CD4-positive, alpha-beta T cell (primary cell): ENCODE data around the gene RASD2. TPM values are rescaled to one million over a fixed set of nuclear protein-coding genes. Genes with fewer than 3 reads are reported as not detected.

Experiments used
- ATAC-seq: fragments of 200-7000 bp; cut with Tn5 transposase; one replicate; pipeline ENCODE4 v1.10.0; 2022; ENCODE audit warnings: mild to moderate bottlenecking; ENCODE audit not compliant: poor library complexity
- CTCF ChIA-PET: fragments of 350-600 bp; sonication (Branson Sonifier 250); formaldehyde crosslinking; loops from one replicate; lab custom pipeline; 2021; ENCODE audit warnings: antibody characterized with exemption, inconsistent platforms; lab: Charles Lee
- POLR2A ChIA-PET: fragments of 350-600 bp; sonication (Branson Sonifier 250); formaldehyde crosslinking; loops from one replicate; lab custom pipeline; 2021; ENCODE audit warnings: antibody characterized with exemption, inconsistent platforms; lab: Charles Lee
- DNase-seq, 14 experiments: peaks; one replicate each; pipeline ENCODE4 v3.0.0-alpha.2; 2013 to 2020; ENCODE audit warnings: mixed read lengths in 2 of 14
- H3K27ac ChIP-seq, 2 donors: one replicate each; pipeline versions ENCODE4 v1.5.1 to v1.7.0; 2013; ENCODE audit warnings: low read length in 2 of 2, low read depth in 1 of 2, mild to moderate bottlenecking in 1 of 2
- H3K27me3 ChIP-seq, 2 experiments: 1 replicate in 1 of 2; 2 replicates in 1 of 2; pipeline versions ENCODE4 v1.6.1 to v1.7.0; 2013; ENCODE audit warnings: low read length in 2 of 2, control low read depth in 1 of 2, mild to moderate bottlenecking in 1 of 2, moderate library complexity in 1 of 2; ENCODE audit not compliant: insufficient read depth in 2 of 2, control insufficient read depth in 1 of 2
- H3K36me3 ChIP-seq: one replicate; pipeline ENCODE4 v1.6.1; 2013; ENCODE audit warnings: low read length, control low read depth; ENCODE audit not compliant: insufficient read depth
- H3K4me1 ChIP-seq: one replicate; pipeline ENCODE4 v1.6.1; 2013; ENCODE audit warnings: low read length, control low read depth; ENCODE audit not compliant: insufficient read depth
- H3K4me3 ChIP-seq: one replicate; pipeline ENCODE4 v1.5.1; 2013; ENCODE audit warnings: mild to moderate bottlenecking, low read length, moderate library complexity
- H3K9me3 ChIP-seq, 2 experiments: 1 replicate in 1 of 2; 2 replicates in 1 of 2; pipeline versions ENCODE4 v1.6.1 to v1.7.0; 2013; ENCODE audit warnings: low read length in 2 of 2, mild to moderate bottlenecking in 2 of 2, control low read depth in 1 of 2, moderate library complexity in 1 of 2; ENCODE audit not compliant: control insufficient read depth in 1 of 2, insufficient read depth in 1 of 2
- H3K27ac Mint-ChIP-seq: one replicate; pipeline ENCODE4 v1.8.0; 2020; ENCODE audit warnings: mixed read lengths
- H3K27me3 Mint-ChIP-seq: one replicate; pipeline ENCODE4 v1.8.0; 2021; ENCODE audit warnings: mixed read lengths
- H3K36me3 Mint-ChIP-seq: one replicate; pipeline ENCODE4 v1.8.0; 2021; ENCODE audit warnings: low read depth, mixed read lengths
- H3K4me1 Mint-ChIP-seq: one replicate; pipeline ENCODE4 v1.8.0; 2021; ENCODE audit warnings: low read depth, mixed read lengths
- H3K4me3 Mint-ChIP-seq: one replicate; pipeline ENCODE4 v1.8.0; 2020; ENCODE audit warnings: mild to moderate bottlenecking, mixed read lengths
- H3K9me3 Mint-ChIP-seq: one replicate; pipeline ENCODE4 v1.8.0; 2020; ENCODE audit warnings: mixed read lengths
- intact Hi-C, 2 experiments: fragments of 100-400 bp; cut with DNase I in 1 of 2; cut with micrococcal nuclease in 1 of 2; formaldehyde crosslinking; loops; one replicate each; pipeline versions ENCODE4 v1.15.1 to v1.9.0; 2023 to 2025; cut with DNase I, micrococcal nuclease
- total RNA-seq, 174 experiments: library from RNA in 2 of 174; stranded (reverse) in 2 of 174; gene quantifications; one replicate each; pipeline ENCODE4 v1.2.3 and lab custom pipeline; 2021 to 2026
- TF ChIP-seq, protein P1 (sequence below): fragments of 200-600 bp; IDR thresholded peaks from one replicate; pipeline ENCODE4 v1.8.0; 2022; ENCODE audit warnings: antibody characterized with exemption, mild to moderate bottlenecking

The RASD2 gene
- total RNA-seq, 2 experiments from 2014 or later, result 1.4 to 1.6 TPM

DNA sequence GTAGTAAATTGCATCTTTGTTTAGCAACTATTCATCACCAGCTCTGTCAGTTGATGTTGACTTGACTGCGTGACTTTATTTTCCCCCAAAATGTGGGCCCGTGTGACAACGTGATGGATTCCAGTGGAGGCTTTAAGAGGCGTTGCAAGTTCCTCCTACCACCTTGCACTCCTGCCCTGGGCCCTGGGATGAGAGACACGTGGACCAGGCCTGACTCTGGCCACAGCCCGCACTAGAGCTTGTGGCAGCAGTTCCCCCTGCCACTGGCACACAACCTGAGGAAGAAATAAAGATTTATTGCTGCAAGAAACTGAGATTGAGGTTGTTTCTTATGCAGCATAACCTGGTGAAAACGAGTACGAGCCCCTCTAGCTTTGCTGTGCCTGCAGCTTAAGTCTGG is 31.9 kb downstream of the RASD2 start:
- Histone ChIP-seq H3K27ac (no peak overlapping the region), H3K27me3 (no peaks in the 10 kb centered on the region), H3K4me1 (no peaks in the 10 kb centered on the region), H3K9me3 (no peaks in the 10 kb centered on the region), H3K4me3 (no peak overlapping the region), H3K36me3 (no peaks in the 10 kb centered on the region)
- no peaks in the 10 kb centered on the region for H3K4me1 Mint-ChIP-seq
- TF ChIP-seq, protein P1, sequence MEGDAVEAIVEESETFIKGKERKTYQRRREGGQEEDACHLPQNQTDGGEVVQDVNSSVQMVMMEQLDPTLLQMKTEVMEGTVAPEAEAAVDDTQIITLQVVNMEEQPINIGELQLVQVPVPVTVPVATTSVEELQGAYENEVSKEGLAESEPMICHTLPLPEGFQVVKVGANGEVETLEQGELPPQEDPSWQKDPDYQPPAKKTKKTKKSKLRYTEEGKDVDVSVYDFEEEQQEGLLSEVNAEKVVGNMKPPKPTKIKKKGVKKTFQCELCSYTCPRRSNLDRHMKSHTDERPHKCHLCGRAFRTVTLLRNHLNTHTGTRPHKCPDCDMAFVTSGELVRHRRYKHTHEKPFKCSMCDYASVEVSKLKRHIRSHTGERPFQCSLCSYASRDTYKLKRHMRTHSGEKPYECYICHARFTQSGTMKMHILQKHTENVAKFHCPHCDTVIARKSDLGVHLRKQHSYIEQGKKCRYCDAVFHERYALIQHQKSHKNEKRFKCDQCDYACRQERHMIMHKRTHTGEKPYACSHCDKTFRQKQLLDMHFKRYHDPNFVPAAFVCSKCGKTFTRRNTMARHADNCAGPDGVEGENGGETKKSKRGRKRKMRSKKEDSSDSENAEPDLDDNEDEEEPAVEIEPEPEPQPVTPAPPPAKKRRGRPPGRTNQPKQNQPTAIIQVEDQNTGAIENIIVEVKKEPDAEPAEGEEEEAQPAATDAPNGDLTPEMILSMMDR, result no peak
- DNase-seq, result no peak
- H3K9me3 Mint-ChIP-seq, result no peaks in the 10 kb centered on the region
- CTCF ChIA-PET, result no interaction called here
- no peaks in the 10 kb centered on the region for H3K36me3 Mint-ChIP-seq
- no peak overlapping the region for H3K27ac Mint-ChIP-seq
- no peaks in the 10 kb centered on the region for H3K27me3 Mint-ChIP-seq
- H3K4me3 Mint-ChIP-seq, result no peak overlapping the region
- no peak for ATAC-seq
- intact Hi-C loops, result no loop called here
- POLR2A ChIA-PET, result no interaction called here

DNA sequence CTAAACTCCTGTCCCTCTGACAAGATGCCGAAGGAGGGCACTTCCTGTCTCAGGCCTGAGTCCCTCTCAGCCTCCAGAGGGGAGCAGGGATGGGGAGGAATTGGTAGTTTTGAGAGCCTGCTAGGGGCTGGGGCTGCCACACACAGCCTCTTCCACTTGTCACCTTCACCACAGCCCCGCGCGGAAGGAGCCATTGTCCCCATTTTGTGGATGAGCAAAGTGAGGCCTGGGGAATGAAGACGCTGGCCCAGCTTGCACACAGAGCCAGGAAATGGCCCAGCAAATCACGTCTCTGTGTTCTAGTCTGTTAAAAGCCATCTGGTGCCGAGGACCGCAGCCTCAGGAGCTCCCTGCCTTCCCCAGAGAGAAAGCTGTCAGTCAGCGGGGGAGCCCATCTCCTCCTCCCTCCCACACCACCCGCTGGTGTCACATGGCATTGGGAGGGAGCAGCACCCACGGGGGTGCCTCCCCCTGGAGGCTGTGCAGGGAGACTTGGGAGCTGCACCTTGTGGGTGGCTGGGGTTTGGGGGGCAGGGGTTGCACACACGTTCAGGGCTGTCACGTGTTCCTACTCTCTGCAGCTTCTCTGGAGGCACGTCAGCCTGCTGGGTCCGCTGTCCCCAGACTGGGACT is 34.6 kb downstream of the RASD2 start:
- intact Hi-C loops, result no loop called here
- Mint-ChIP-seq H3K4me1 (no peaks in the 10 kb centered on the region), H3K36me3 (no peaks in the 10 kb centered on the region), H3K4me3 (no peak overlapping the region), H3K27ac (no peak overlapping the region), H3K27me3 (no peaks in the 10 kb centered on the region), H3K9me3 (no peaks in the 10 kb centered on the region)
- no peak for DNase-seq
- Histone ChIP-seq H3K36me3 (no peaks in the 10 kb centered on the region), H3K4me3 (no peak overlapping the region), H3K9me3 (no peaks in the 10 kb centered on the region), H3K4me1 (no peaks in the 10 kb centered on the region), H3K27ac (no peak overlapping the region), H3K27me3 (no peaks in the 10 kb centered on the region)
- TF ChIP-seq, protein P1, result no peak
- ChIA-PET CTCF (no interaction called here), POLR2A (no interaction called here)
- ATAC-seq, result no peak

DNA sequence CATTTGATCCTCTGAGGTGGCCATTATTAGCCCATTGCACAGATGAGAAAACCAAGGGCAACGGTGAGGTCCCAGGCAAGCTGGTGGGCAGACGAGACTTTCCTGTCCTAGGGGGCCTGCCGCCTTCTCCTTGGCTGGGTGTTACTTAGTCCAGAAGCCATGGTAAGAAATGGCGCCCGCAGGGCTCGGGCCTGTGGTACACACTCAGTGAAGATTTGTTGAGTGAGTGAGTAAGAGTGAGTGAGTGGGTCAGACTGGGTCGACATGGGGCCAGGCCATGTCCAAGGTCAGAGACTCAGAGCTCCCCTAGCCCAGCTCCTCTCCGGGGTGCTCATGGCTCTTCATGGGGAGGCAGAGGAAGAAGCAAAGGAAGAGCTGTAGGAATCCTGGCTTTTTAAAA is 36.0 kb downstream of the RASD2 start:
- Mint-ChIP-seq H3K4me1 (no peaks in the 10 kb centered on the region), H3K9me3 (no peaks in the 10 kb centered on the region), H3K27me3 (no peaks in the 10 kb centered on the region), H3K4me3 (no peak overlapping the region), H3K36me3 (no peaks in the 10 kb centered on the region), H3K27ac (no peak overlapping the region)
- no peaks in the 10 kb centered on the region for H3K27me3 ChIP-seq
- H3K4me3 ChIP-seq, result no peak overlapping the region
- TF ChIP-seq, protein P1, result no peak
- ChIA-PET POLR2A (no interaction called here), CTCF (no interaction called here)
- H3K4me1 ChIP-seq, result no peaks in the 10 kb centered on the region
- H3K27ac ChIP-seq, result no peak overlapping the region
- H3K9me3 ChIP-seq, result no peaks in the 10 kb centered on the region
- intact Hi-C loops, result no loop called here
- no peak for DNase-seq
- H3K36me3 ChIP-seq, result no peaks in the 10 kb centered on the region
- no peak for ATAC-seq
